IMR-90 (cell line): ENCODE measurements around the gene CRLF2. TPM values are rescaled to one million over a fixed set of nuclear protein-coding genes. Genes with fewer than 3 reads are reported as not detected.

Experiments used
- ATAC-seq: fragments of 200-7000 bp; cut with Tn5 transposase; 2 replicates; pipeline ENCODE4 v1.9.1; 2020; ENCODE audit warnings: low read depth, mild to moderate bottlenecking, moderate library complexity
- BruUV-seq: library from RNA; stranded (reverse); fragments of 400-500 nt; replicated peaks from 2 replicates; lab custom pipeline; 2021; lab: Mats Ljungman, UMichigan
- CTCF ChIA-PET: fragments of 300-600 bp; formaldehyde crosslinking; extraction: SDS; loops from one replicate; lab custom pipeline; 2021; ENCODE audit warnings: antibody characterized with exemption; lab: Yijun Ruan, JAX
- POLR2A ChIA-PET: fragments of 300-600 bp; sonication (Branson Sonifier 250); formaldehyde crosslinking; loops from one replicate; lab custom pipeline; 2022; ENCODE audit warnings: antibody characterized with exemption; ENCODE audit not compliant: unreplicated experiment; lab: Charles Lee
- DNase-seq: peaks from one replicate; pipeline ENCODE4 v3.0.0; 2013
- H2AFZ ChIP-seq: replicated peaks from 2 replicates; pipeline ENCODE3; 2013; ENCODE audit warnings: low read length, mild to moderate bottlenecking; ENCODE audit not compliant: poor library complexity
- H2AK5ac ChIP-seq: 2 replicates; pipeline ENCODE4 v1.6.1; 2013; ENCODE audit warnings: low read depth, low read length, inconsistent platforms
- H2AK9ac ChIP-seq: replicated peaks from 2 replicates; pipeline ENCODE3; 2013; ENCODE audit warnings: mild to moderate bottlenecking, low read depth, low read length, moderate library complexity; ENCODE audit not compliant: poor library complexity
- H2BK120ac ChIP-seq: 2 replicates; pipeline ENCODE4 v1.6.1; 2013; ENCODE audit warnings: low read depth, low read length, inconsistent platforms
- H2BK15ac ChIP-seq: 3 replicates; pipeline ENCODE4 v1.6.1; 2013; ENCODE audit warnings: low read depth, low read length, inconsistent platforms
- H2BK20ac ChIP-seq: 2 replicates; pipeline ENCODE4 v1.6.1; 2013; ENCODE audit warnings: low read depth, mild to moderate bottlenecking, inconsistent platforms, low read length, moderate library complexity
- H2BK5ac ChIP-seq: 2 replicates; pipeline ENCODE4 v1.6.1; 2013; ENCODE audit warnings: mild to moderate bottlenecking, low read depth, low read length, inconsistent platforms; ENCODE audit not compliant: poor library complexity, severe bottlenecking
- H3K14ac ChIP-seq: replicated peaks from 2 replicates; pipeline ENCODE4 v1.6.1; 2013; ENCODE audit warnings: low read depth, low read length, inconsistent platforms
- H3K18ac ChIP-seq: 2 replicates; pipeline ENCODE4 v1.6.1; 2013; ENCODE audit warnings: low read depth, low read length, control low read depth
- H3K23ac ChIP-seq: 2 replicates; pipeline ENCODE4 v1.6.1; 2013; ENCODE audit warnings: low read depth, low read length, inconsistent platforms
- H3K27ac ChIP-seq: 2 replicates; pipeline ENCODE4 v1.5.1; 2013; ENCODE audit warnings: mild to moderate bottlenecking, control low read depth, low read length; ENCODE audit not compliant: insufficient read depth
- H3K27me3 ChIP-seq: 2 replicates; pipeline ENCODE4 v1.6.1; 2013; ENCODE audit warnings: low read length; ENCODE audit not compliant: control insufficient read depth, insufficient read depth
- H3K36me3 ChIP-seq: 2 replicates; pipeline ENCODE4 v1.6.1; 2013; ENCODE audit warnings: low read length, mixed read lengths; ENCODE audit not compliant: control insufficient read depth, insufficient read depth
- H3K4ac ChIP-seq: 2 replicates; pipeline ENCODE4 v1.6.1; 2013; ENCODE audit warnings: low read depth, low read length, inconsistent platforms
- H3K4me1 ChIP-seq: 2 replicates; pipeline ENCODE4 v1.6.1; 2013; ENCODE audit warnings: low read length, mixed read lengths; ENCODE audit not compliant: control insufficient read depth, insufficient read depth
- H3K4me2 ChIP-seq: 2 replicates; pipeline ENCODE4 v1.6.1; 2013; ENCODE audit warnings: low read depth, mild to moderate bottlenecking, control low read depth, low read length, moderate library complexity
- H3K4me3 ChIP-seq: 2 replicates; pipeline ENCODE4 v1.5.1; 2013; ENCODE audit warnings: low read depth, mild to moderate bottlenecking, control low read depth, low read length, moderate library complexity; ENCODE audit not compliant: insufficient read depth
- H3K56ac ChIP-seq: 2 replicates; pipeline ENCODE4 v1.6.1; 2013; ENCODE audit warnings: low read length, inconsistent platforms; ENCODE audit not compliant: insufficient read depth; ENCODE audit errors: extremely low read depth
- H3K79me1 ChIP-seq, 2 experiments: 2 replicates each; pipeline ENCODE4 v1.6.1; 2013; ENCODE audit warnings: low read length in 2 of 2, inconsistent platforms in 1 of 2, low read depth in 1 of 2
- H3K9ac ChIP-seq: 2 replicates; pipeline ENCODE4 v1.6.1; 2013; ENCODE audit warnings: low read depth, low read length, control low read depth
- H3K9me1 ChIP-seq: 2 replicates; pipeline ENCODE4 v1.6.1; 2013; ENCODE audit warnings: low read length, inconsistent platforms; ENCODE audit not compliant: insufficient read depth
- H3K9me3 ChIP-seq: 2 replicates; pipeline ENCODE4 v1.6.1; 2013; ENCODE audit warnings: low read length; ENCODE audit not compliant: control insufficient read depth, insufficient read depth
- H4K20me1 ChIP-seq: 2 replicates; pipeline ENCODE4 v1.6.1; 2013; ENCODE audit warnings: low read length, inconsistent platforms; ENCODE audit not compliant: insufficient read depth
- H4K5ac ChIP-seq: 2 replicates; pipeline ENCODE4 v1.6.1; 2013; ENCODE audit warnings: mild to moderate bottlenecking, low read depth, low read length, control low read depth
- H4K8ac ChIP-seq, 2 experiments: 2 replicates each; pipeline ENCODE4 v1.6.1; 2013; ENCODE audit warnings: low read depth in 2 of 2, low read length in 2 of 2, control low read depth in 1 of 2, inconsistent platforms in 1 of 2
- H4K91ac ChIP-seq: 2 replicates; pipeline ENCODE4 v1.6.1; 2013; ENCODE audit warnings: low read depth, low read length, inconsistent platforms; ENCODE audit not compliant: insufficient read depth
- CEBPB ChIP-seq: IDR thresholded peaks from 2 replicates; pipeline ENCODE4 v1.6.1; 2012; ENCODE audit warnings: low read depth, low read length, improper control_type of control experiment
- CTCF ChIP-seq: conservative IDR thresholded peaks from 2 replicates; pipeline ENCODE4 v1.5.1; 2012; ENCODE audit warnings: mild to moderate bottlenecking, low read depth, low read length, improper control_type of control experiment
- FOS ChIP-seq: fragments of 150-350 bp; IDR thresholded peaks from 2 replicates; pipeline ENCODE4 v1.6.1; 2016; ENCODE audit warnings: low read depth, low read length
- MAFK ChIP-seq: IDR thresholded peaks from 2 replicates; pipeline ENCODE4 v1.6.1; 2012; ENCODE audit warnings: low read depth, low read length, improper control_type of control experiment
- MAZ ChIP-seq: IDR thresholded peaks from 2 replicates; pipeline ENCODE4 v1.6.1; 2012; ENCODE audit warnings: low read depth, mild to moderate bottlenecking, low read length, improper control_type of control experiment, moderate library complexity, borderline replicate concordance
- MXI1 ChIP-seq: IDR thresholded peaks from 2 replicates; pipeline ENCODE4 v1.6.1; 2012; ENCODE audit warnings: low read depth, mild to moderate bottlenecking, low read length, moderate library complexity, borderline replicate concordance
- NFE2L2 ChIP-seq: fragments of 150-350 bp; IDR thresholded peaks from 2 replicates; pipeline ENCODE4 v1.6.1; 2016; ENCODE audit warnings: low read depth, mild to moderate bottlenecking, low read length
- POLR2A ChIP-seq: IDR thresholded peaks from 2 replicates; pipeline ENCODE4 v1.6.1; 2012; ENCODE audit warnings: mild to moderate bottlenecking, low read depth, low read length
- SMC3 ChIP-seq: fragments of 150-350 bp; IDR thresholded peaks from 2 replicates; pipeline ENCODE4 v1.6.1; 2016; ENCODE audit warnings: low read depth, mild to moderate bottlenecking, antibody characterized with exemption, low read length, moderate library complexity
- WGBS, 2 experiments: methylation state at CpG; one replicate each; pipeline versions ENCODE4 v1.1.5 to v1.1.7; 2013; ENCODE audit warnings: missing lambda C conversion rate in 2 of 2; ENCODE audit not compliant: insufficient read length in 1 of 2; ENCODE audit errors: extremely low coverage in 2 of 2; 5-methylcytosine and 5-hydroxymethylcytosine counted together
- dilution Hi-C: fragments of 300-500 bp; cut with HindIII; formaldehyde crosslinking; loops from one replicate; pipeline ENCODE4 v1.14.3; 2018; ENCODE audit warnings: low sequenced_read_pairs; ENCODE audit not compliant: unreplicated experiment
- in situ Hi-C: fragments of 300-500 bp; cut with MboI; formaldehyde crosslinking; loops from 3 replicates; pipeline ENCODE4 v1.14.3; 2019; ENCODE audit warnings: low sequenced_read_pairs, inconsistent platforms, mixed read lengths
- intact Hi-C: fragments of 100-400 bp; cut with micrococcal nuclease; formaldehyde crosslinking; loops from 2 replicates; pipeline ENCODE4 v1.10.0; 2022
- polyA plus RNA-seq, 3 experiments: library from polyadenylated mRNA; depleted of rRNA; stranded (reverse); fragments of >200 nt; gene quantifications; 2 replicates each; pipeline ENCODE4 v1.2.3, GENCODE V29; 2012; ENCODE audit warnings: low replicate concordance in 1 of 3
- total RNA-seq: library from RNA; depleted of rRNA; stranded (reverse); fragments of >200 nt; gene quantifications from 2 replicates; pipeline ENCODE4 v1.2.3, GENCODE V29; 2012

The CRLF2 gene
- total and polyA plus RNA-seq, 2 of the 4 experiments (the other 2 are of a cell fraction): not detected

GRCh38 chrX:1261285-1261684, 48.8 kb upstream of the CRLF2 start:
- H2AK5ac ChIP-seq: no peak overlapping the region
- ChIA-PET POLR2A (no interaction called here), CTCF (no interaction called here)
- intact Hi-C loops (no loop called here), dilution Hi-C loops (no loop called here), in situ Hi-C loops (no loop called here)
- no peak overlapping the region for H3K18ac ChIP-seq
- H3K27me3 ChIP-seq: no peaks in the 10 kb centered on the region
- H4K8ac ChIP-seq: no peak overlapping the region
- no peak overlapping the region for H3K27ac ChIP-seq
- no peak overlapping the region for H2AFZ ChIP-seq
- H3K79me1 ChIP-seq: no peaks in the 10 kb centered on the region
- no peak overlapping the region for H3K4ac ChIP-seq
- H3K9me3 ChIP-seq: peaks cover 18% of the 10 kb centered on the region
- no peaks in the 10 kb centered on the region for H4K20me1 ChIP-seq
- H4K5ac ChIP-seq: no peak overlapping the region
- TF ChIP-seq CTCF (no peak), MAFK (no peak), CEBPB (no peak), POLR2A (no peak), SMC3 (no peak), NFE2L2 (no peak), MXI1 (no peak), FOS (no peak), MAZ (no peak)
- no TSS peak for BruUV-seq
- no peak overlapping the region for H3K9ac ChIP-seq
- no peak overlapping the region for H3K14ac ChIP-seq
- H2AK9ac ChIP-seq: no peak overlapping the region
- H3K4me3 ChIP-seq: no peak overlapping the region
- H3K36me3 ChIP-seq: no peaks in the 10 kb centered on the region
- H4K91ac ChIP-seq: no peak overlapping the region
- H3K56ac ChIP-seq: no peak overlapping the region
- no peaks in the 10 kb centered on the region for H3K4me1 ChIP-seq
- no peak overlapping the region for H2BK15ac ChIP-seq
- no peak overlapping the region for H3K4me2 ChIP-seq
- ATAC-seq (no peak), DNase-seq (no peak)
- no peak overlapping the region for H2BK5ac ChIP-seq
- WGBS, 2 experiments: 43% methylated on average over 1 of the region's 5 CpGs; no CpG with 5 or more reads in 1 of the 2 experiments
- H2BK20ac ChIP-seq: no peak overlapping the region
- H2BK120ac ChIP-seq: no peak overlapping the region
- no peak overlapping the region for H3K23ac ChIP-seq
- no peaks in the 10 kb centered on the region for H3K9me1 ChIP-seq
